GM12878 (cell line): ENCODE measurements around the gene MTCH2. TPM values are rescaled to one million over a fixed set of nuclear protein-coding genes. Genes with fewer than 3 reads are reported as not detected.

Experiments used
- ATAC-seq: fragments of 200-7000 bp; cut with Tn5 transposase; 3 replicates; pipeline ENCODE4 v1.9.1; 2020; ENCODE audit warnings: mild to moderate bottlenecking, moderate library complexity
- Bru-seq: library from RNA; stranded (reverse); fragments of 400-500 nt; gene quantifications from one replicate; lab custom pipeline; 2021; lab: Mats Ljungman, UMichigan
- BruChase-seq, 2 experiments: library from RNA; stranded (reverse); fragments of 400-500 nt; gene quantifications; one replicate each; lab custom pipeline; 2021; lab: Mats Ljungman, UMichigan
- BruUV-seq: library from RNA; stranded (reverse); fragments of 400-500 nt; replicated peaks from 2 replicates; lab custom pipeline; 2021; lab: Mats Ljungman, UMichigan
- CTCF ChIA-PET: fragments of 300-600 bp; sonication (Branson Sonifier 250); formaldehyde crosslinking; extraction: SDS; loops from one replicate; lab custom pipeline; 2021; ENCODE audit warnings: inconsistent platforms; lab: Yijun Ruan, JAX
- POLR2A ChIA-PET: fragments of 350-600 bp; formaldehyde crosslinking; extraction: SDS; loops from one replicate; lab custom pipeline; 2021; ENCODE audit warnings: inconsistent platforms; lab: Charles Lee
- RAD21 ChIA-PET: fragments of 300-600 bp; sonication (Branson Sonifier 250); formaldehyde crosslinking; loops from one replicate; lab custom pipeline; 2023; ENCODE audit warnings: antibody characterized with exemption; ENCODE audit not compliant: unreplicated experiment; lab: Charles Lee
- SMC1A ChIA-PET: fragments of 300-600 bp; sonication (Branson Sonifier 250); formaldehyde crosslinking; loops from one replicate; lab custom pipeline; 2023; ENCODE audit not compliant: unreplicated experiment, uncharacterized antibody; lab: Charles Lee
- DNase-seq: peaks from one replicate; pipeline ENCODE4 v3.0.0-alpha.2; 2011; ENCODE audit warnings: low read depth, low spot score
- FAIRE-seq: peaks from 3 replicates; lab custom pipeline; 2011; peaks lifted over from hg19 to GRCh38; lab: Jason Lieb, UNC
- H2AFZ ChIP-seq: 2 replicates; pipeline ENCODE4 v1.6.0; 2011; ENCODE audit warnings: low read depth, low read length, control low read depth; ENCODE audit not compliant: control insufficient read depth
- H3K27ac ChIP-seq: 2 replicates; pipeline ENCODE4 v1.5.1; 2011; ENCODE audit warnings: control low read depth; ENCODE audit not compliant: control insufficient read depth, insufficient read depth
- H3K27me3 ChIP-seq, 2 experiments: replicated peaks in 1 of 2; 2 replicates each; pipeline versions ENCODE4 v1.6.0 to v1.6.1; 2011; ENCODE audit warnings: low read length in 1 of 2; ENCODE audit not compliant: control insufficient read depth in 2 of 2, insufficient read depth in 2 of 2
- H3K36me3 ChIP-seq, 2 experiments: 2 replicates each; pipeline ENCODE4 v1.5.1; 2011; ENCODE audit warnings: low read length in 1 of 2; ENCODE audit not compliant: control insufficient read depth in 2 of 2, insufficient read depth in 2 of 2
- H3K4me1 ChIP-seq: 2 replicates; pipeline ENCODE4 v1.6.1; 2011; ENCODE audit warnings: mild to moderate bottlenecking, low read length, moderate library complexity, mixed read lengths; ENCODE audit not compliant: control insufficient read depth, insufficient read depth
- H3K4me2 ChIP-seq: 2 replicates; pipeline ENCODE4 v1.6.0; 2011; ENCODE audit warnings: control low read depth; ENCODE audit not compliant: control insufficient read depth, insufficient read depth
- H3K4me3 ChIP-seq: fragments of 200-600 bp; sonication (generic); 2 replicates; pipeline ENCODE4 v1.5.1; 2016
- H3K79me2 ChIP-seq: 2 replicates; pipeline ENCODE4 v1.6.0; 2011; ENCODE audit warnings: low read length; ENCODE audit not compliant: control insufficient read depth, insufficient read depth
- H3K9ac ChIP-seq: 2 replicates; pipeline ENCODE4 v1.8.0; 2011; ENCODE audit warnings: low read length, control low read depth, mixed read lengths; ENCODE audit not compliant: control insufficient read depth, insufficient read depth
- H3K9me3 ChIP-seq: replicated peaks from 3 replicates; pipeline ENCODE4 v1.5.1; 2011; ENCODE audit warnings: mild to moderate bottlenecking, low read length; ENCODE audit not compliant: control insufficient read depth, insufficient read depth
- H4K20me1 ChIP-seq: 2 replicates; pipeline ENCODE4 v1.6.0; 2011; ENCODE audit not compliant: control insufficient read depth, insufficient read depth
- CEBPB ChIP-seq, 2 experiments: fragments of 150-350 bp in 1 of 2; IDR thresholded peaks; 2 replicates each; pipeline ENCODE4 v1.6.1; 2012 to 2014; ENCODE audit warnings: low read depth in 2 of 2, low read length in 2 of 2, borderline replicate concordance in 1 of 2, inconsistent platforms in 1 of 2
- GATAD2B ChIP-seq: fragments of 450-650 bp; conservative IDR thresholded peaks from 2 replicates; pipeline ENCODE4 v1.6.1; 2017; ENCODE audit warnings: low read depth, mild to moderate bottlenecking, moderate library complexity
- IRF4 ChIP-seq: IDR thresholded peaks from 2 replicates; pipeline ENCODE4 v1.6.1; 2011; ENCODE audit warnings: low read depth, low read length
- MTA2 ChIP-seq: fragments of 450-650 bp; IDR thresholded peaks from 2 replicates; pipeline ENCODE4 v1.6.1; 2016; ENCODE audit warnings: low read depth, mild to moderate bottlenecking, moderate library complexity
- TAF1 ChIP-seq: IDR thresholded peaks from 2 replicates; pipeline ENCODE4 v1.6.1; 2011; ENCODE audit warnings: mild to moderate bottlenecking, low read depth, low read length, borderline replicate concordance
- TBL1XR1 ChIP-seq: IDR thresholded peaks from 2 replicates; pipeline ENCODE4 v1.6.1; 2012; ENCODE audit warnings: low read depth, low read length, improper control_type of control experiment
- WRNIP1 ChIP-seq: IDR thresholded peaks from 2 replicates; pipeline ENCODE4 v1.6.1; 2011; ENCODE audit warnings: low read depth, low read length, improper control_type of control experiment, borderline replicate concordance
- YY1 ChIP-seq: IDR thresholded peaks from 2 replicates; pipeline ENCODE4 v1.6.1; 2011; ENCODE audit warnings: low read depth, mild to moderate bottlenecking, low read length
- WGBS: methylation state at CpG from one replicate; pipeline ENCODE4 v1.1.6; 2016; ENCODE audit warnings: low lambda C conversion rate; ENCODE audit not compliant: insufficient replicate concordance, insufficient coverage; ENCODE audit errors: missing lambda C conversion rate; 5-methylcytosine and 5-hydroxymethylcytosine counted together
- in situ Hi-C: fragments of 300-500 bp; cut with MboI; formaldehyde crosslinking; loops from 9 replicates; pipeline ENCODE4 v1.14.3; 2018; ENCODE audit warnings: mixed read lengths
- intact Hi-C: fragments of 100-400 bp; cut with micrococcal nuclease; formaldehyde crosslinking; loops from one replicate; pipeline ENCODE4 v1.14.2; 2022; ENCODE audit not compliant: unreplicated experiment
- long read RNA-seq, 2 experiments: library from polyadenylated mRNA; unstranded; transcript quantifications; one replicate each; pipeline ENCODE4 v2.0.0, GENCODE V29; 2019 to 2020
- polyA minus RNA-seq, 3 experiments: library from RNA; depleted of rRNA, polyadenylated mRNA; stranded (reverse); fragments of >200 nt; gene quantifications; 2 replicates each; pipeline ENCODE4 v1.2.3, GENCODE V29; 2011
- polyA plus RNA-seq, 11 experiments: library from polyadenylated mRNA; depleted of rRNA in 4 of 11; unstranded in 6 of 11; stranded (reverse) in 5 of 11; fragments of >200 nt; fragmentation: Nextera tagmentation in 4 of 11; fragmentation: Illumina TruSeq in 1 of 11; extraction: Ambion mirVana in 4 of 11; extraction: Trizol in 1 of 11; gene quantifications; 1 replicate in 1 of 11; 2 replicates in 10 of 11; pipeline versions ENCODE4 v1.2.1 to v1.2.3, GENCODE V29; 2011 to 2016; ENCODE audit warnings: inconsistent platforms in 2 of 11, missing spikeins in 2 of 11, low read depth in 1 of 11
- total RNA-seq, 4 experiments: library from RNA; depleted of rRNA in 3 of 4; stranded (reverse); fragments of >200 nt in 3 of 4; fragmentation: Illumina TruSeq in 1 of 4; extraction: Trizol in 1 of 4; gene quantifications; 2 replicates each; pipeline versions ENCODE4 v1.2.1 to v1.2.3, GENCODE V29; 2013 to 2021
- TF ChIP-seq, protein P1 (sequence below): fragments of 450-650 bp; IDR thresholded peaks from 2 replicates; pipeline ENCODE4 v1.6.1; 2017; ENCODE audit warnings: mild to moderate bottlenecking, moderate library complexity
- TF ChIP-seq, protein P2 (sequence below): fragments of 450-650 bp; IDR thresholded peaks from 2 replicates; pipeline ENCODE4 v1.6.1; 2018; ENCODE audit warnings: borderline replicate concordance, mild to moderate bottlenecking; ENCODE audit not compliant: partially characterized antibody

MTCH2 gene
- total RNA-seq (2013; cell fraction: nucleolus; rRNA removed), result 38.2 and 49.3 TPM in 2 replicates
- total RNA-seq (2014; rRNA removed) (82.9 and 107 TPM in 2 replicates), total RNA-seq (2014; rRNA removed; fragmentation: Illumina TruSeq; extraction: Trizol) (72.5 and 75.0 TPM in 2 replicates), total RNA-seq (2021) (135 and 147 TPM in 2 replicates), polyA plus RNA-seq (2011; rRNA removed) (89.0 and 152 TPM in 2 replicates), polyA plus RNA-seq (2014; fragmentation: Illumina TruSeq; extraction: Trizol) (80.7 and 98.3 TPM in 2 replicates), polyA plus RNA-seq (2014; fragmentation: Nextera tagmentation; extraction: Ambion mirVana) (100 to 1,000 TPM; 338 to 341 TPM), polyA plus RNA-seq (2014; rRNA removed) (71.7 and 72.4 TPM in 2 replicates), polyA plus RNA-seq (2016; fragmentation: Nextera tagmentation; extraction: Ambion mirVana) (100 to 1,000 TPM; 310 to 319 TPM), polyA minus RNA-seq (2011; rRNA and poly(A)+ RNA removed) (80.3 and 102 TPM in 2 replicates), Bru-seq, nascent RNA (percentile 77 among the genes with signal in this experiment), BruChase-seq, experiment 1, labeled RNA remaining after a 6-hour chase (percentile 82 among the genes with signal in this experiment), BruChase-seq, experiment 2, labeled RNA remaining after a 2-hour chase (percentile 77 among the genes with signal in this experiment)
- polyA plus RNA-seq (2011; ENCODE audit: low read depth), result 41.7 TPM
- polyA plus RNA-seq (2011; cell fraction: cytosol; rRNA removed), result 120 and 141 TPM in 2 replicates
- polyA plus RNA-seq (2011; cell fraction: nucleus; rRNA removed), result 94.7 and 112 TPM in 2 replicates
- polyA plus RNA-seq (2012), result 77.8 and 83.7 TPM in 2 replicates
- polyA minus RNA-seq (2011; cell fraction: cytosol; rRNA and poly(A)+ RNA removed), result 28.2 and 33.3 TPM in 2 replicates
- polyA minus RNA-seq (2011; cell fraction: nucleus; rRNA and poly(A)+ RNA removed), result 18.7 and 25.0 TPM in 2 replicates
- long read RNA-seq, experiment 1, transcript MTCH2-201 (13 exons, 2,587 nt), result major isoform, 125 of 159 reads
- long read RNA-seq, experiment 1, partial matches to known transcripts, result 1 of 159 reads
- long read RNA-seq, experiment 1, other reads (novel, unspliced or antisense), result 33 of 159 reads
- long read RNA-seq, experiment 2, transcript MTCH2-201 (13 exons, 2,587 nt), result major isoform, 742 of 960 reads
- long read RNA-seq, experiment 2, partial matches to known transcripts, result 13 of 960 reads
- long read RNA-seq, experiment 2, other reads (novel, unspliced or antisense), result 203 of 960 reads

DNA sequence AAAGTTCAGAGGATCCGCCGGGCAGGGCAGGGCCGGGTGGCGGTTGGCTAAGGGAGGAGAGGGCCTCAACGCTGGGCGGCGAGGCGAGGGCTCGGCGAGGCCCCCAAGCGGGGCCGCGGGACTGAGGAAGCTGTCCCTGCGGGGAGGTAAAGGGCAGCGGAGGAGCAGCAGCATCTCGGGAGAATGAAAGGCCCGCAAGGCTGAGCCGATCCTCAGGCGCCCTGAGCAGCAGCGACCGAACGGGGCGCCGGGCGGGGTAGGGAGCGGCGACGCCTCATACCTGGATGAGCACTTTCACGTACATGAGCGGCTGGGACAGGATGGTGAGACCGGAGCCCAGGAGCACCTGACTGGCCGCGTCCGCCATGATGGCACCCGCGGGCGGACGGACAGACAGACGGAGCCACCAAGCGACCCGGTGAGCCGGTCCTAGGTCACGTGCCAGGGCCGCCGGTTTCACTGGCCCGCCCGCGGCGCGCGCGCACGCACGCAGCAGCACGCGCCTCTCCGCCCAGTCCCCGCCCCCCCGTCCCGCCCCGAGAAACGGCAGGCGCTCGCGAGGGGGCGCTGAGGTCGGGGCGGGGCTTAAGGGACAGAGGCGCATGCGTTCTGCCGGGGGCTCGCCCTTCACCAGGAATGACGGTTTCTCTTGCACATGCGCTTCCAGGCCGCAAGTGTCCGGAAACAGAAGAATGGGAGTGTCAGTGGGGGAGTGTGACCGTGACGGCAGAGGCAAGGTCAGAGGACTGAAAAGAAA is at the start of gene MTCH2:
Gene MTCH2, minus strand, starts transcription at position 461 of the 757 bp plus-strand sequence. Its CDS starts 94 bp downstream, at position 367.
- BruUV-seq, result no TSS peak
- peak; percentile 95 for FAIRE-seq
- TF ChIP-seq TAF1, result peak; percentile 90
- no peak for TF ChIP-seq MTA2
- TF ChIP-seq YY1, result peak; percentile 96
- TF ChIP-seq IRF4, result no peak
- no peak for TF ChIP-seq TBL1XR1
- TF ChIP-seq, protein P1, sequence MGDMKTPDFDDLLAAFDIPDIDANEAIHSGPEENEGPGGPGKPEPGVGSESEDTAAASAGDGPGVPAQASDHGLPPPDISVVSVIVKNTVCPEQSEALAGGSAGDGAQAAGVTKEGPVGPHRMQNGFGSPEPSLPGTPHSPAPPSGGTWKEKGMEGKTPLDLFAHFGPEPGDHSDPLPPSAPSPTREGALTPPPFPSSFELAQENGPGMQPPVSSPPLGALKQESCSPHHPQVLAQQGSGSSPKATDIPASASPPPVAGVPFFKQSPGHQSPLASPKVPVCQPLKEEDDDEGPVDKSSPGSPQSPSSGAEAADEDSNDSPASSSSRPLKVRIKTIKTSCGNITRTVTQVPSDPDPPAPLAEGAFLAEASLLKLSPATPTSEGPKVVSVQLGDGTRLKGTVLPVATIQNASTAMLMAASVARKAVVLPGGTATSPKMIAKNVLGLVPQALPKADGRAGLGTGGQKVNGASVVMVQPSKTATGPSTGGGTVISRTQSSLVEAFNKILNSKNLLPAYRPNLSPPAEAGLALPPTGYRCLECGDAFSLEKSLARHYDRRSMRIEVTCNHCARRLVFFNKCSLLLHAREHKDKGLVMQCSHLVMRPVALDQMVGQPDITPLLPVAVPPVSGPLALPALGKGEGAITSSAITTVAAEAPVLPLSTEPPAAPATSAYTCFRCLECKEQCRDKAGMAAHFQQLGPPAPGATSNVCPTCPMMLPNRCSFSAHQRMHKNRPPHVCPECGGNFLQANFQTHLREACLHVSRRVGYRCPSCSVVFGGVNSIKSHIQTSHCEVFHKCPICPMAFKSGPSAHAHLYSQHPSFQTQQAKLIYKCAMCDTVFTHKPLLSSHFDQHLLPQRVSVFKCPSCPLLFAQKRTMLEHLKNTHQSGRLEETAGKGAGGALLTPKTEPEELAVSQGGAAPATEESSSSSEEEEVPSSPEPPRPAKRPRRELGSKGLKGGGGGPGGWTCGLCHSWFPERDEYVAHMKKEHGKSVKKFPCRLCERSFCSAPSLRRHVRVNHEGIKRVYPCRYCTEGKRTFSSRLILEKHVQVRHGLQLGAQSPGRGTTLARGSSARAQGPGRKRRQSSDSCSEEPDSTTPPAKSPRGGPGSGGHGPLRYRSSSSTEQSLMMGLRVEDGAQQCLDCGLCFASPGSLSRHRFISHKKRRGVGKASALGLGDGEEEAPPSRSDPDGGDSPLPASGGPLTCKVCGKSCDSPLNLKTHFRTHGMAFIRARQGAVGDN, result peak; percentile 79
- TF ChIP-seq GATAD2B, result peak; percentile 93
- TF ChIP-seq WRNIP1, result no peak
- TF ChIP-seq CEBPB (IDR thresholded peaks at IDR 0.05; ENCODE audit: borderline replicate concordance in 1 of 2, low read depth in 2 of 2, low read length in 2 of 2), result no peak
- TF ChIP-seq, protein P2, sequence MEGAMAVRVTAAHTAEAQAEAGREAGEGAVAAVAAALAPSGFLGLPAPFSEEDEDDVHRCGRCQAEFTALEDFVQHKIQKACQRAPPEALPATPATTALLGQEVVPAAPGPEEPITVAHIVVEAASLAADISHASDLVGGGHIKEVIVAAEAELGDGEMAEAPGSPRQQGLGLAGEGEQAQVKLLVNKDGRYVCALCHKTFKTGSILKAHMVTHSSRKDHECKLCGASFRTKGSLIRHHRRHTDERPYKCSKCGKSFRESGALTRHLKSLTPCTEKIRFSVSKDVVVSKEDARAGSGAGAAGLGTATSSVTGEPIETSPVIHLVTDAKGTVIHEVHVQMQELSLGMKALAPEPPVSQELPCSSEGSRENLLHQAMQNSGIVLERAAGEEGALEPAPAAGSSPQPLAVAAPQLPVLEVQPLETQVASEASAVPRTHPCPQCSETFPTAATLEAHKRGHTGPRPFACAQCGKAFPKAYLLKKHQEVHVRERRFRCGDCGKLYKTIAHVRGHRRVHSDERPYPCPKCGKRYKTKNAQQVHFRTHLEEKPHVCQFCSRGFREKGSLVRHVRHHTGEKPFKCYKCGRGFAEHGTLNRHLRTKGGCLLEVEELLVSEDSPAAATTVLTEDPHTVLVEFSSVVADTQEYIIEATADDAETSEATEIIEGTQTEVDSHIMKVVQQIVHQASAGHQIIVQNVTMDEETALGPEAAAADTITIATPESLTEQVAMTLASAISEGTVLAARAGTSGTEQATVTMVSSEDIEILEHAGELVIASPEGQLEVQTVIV, result no peak

More for the DNA sequence above, at the start of gene MTCH2:
- H4K20me1 ChIP-seq, result no peaks in the 10 kb centered on the region
- intact Hi-C loops, result loop anchor here (2.0 to 5.0 kb wide), 2 partner anchors 73 to 210 kb away; partner anchors contain the start of gene AGBL2
- H3K36me3 ChIP-seq, result no peaks in the 10 kb centered on the region; a peak in 1 of 4 replicates
- ATAC-seq (peak; percentile 96), DNase-seq (peak; percentile 92)
- CTCF ChIA-PET, result no interaction called here
- SMC1A ChIA-PET, result interaction anchor here (1.0 to 1.5 kb wide), 3 partner anchors 73 to 74 kb away, joined by 3 to 8 read pairs (median 3); partner anchors contain the start of gene AGBL2
- WGBS, result under 1% methylated on average over 66 of the region's 78 CpGs
- H3K4me2 ChIP-seq, result peak within 1 kb of the TSS; percentile 11
- peak within 1 kb of the TSS; percentile 95 for H2AFZ ChIP-seq
- peak within 1 kb of the TSS; percentile 81 for H3K4me3 ChIP-seq
- peak within 1 kb of the TSS; percentile 95 for H3K9ac ChIP-seq
- in situ Hi-C loops, result no loop called here
- H3K27me3 ChIP-seq, result no peaks in the 10 kb centered on the region
- H3K9me3 ChIP-seq, result no peaks in the 10 kb centered on the region
- peaks cover 27% of the 10 kb centered on the region for H3K79me2 ChIP-seq
- POLR2A ChIA-PET, result interaction anchor here (1.2 kb wide), 1 partner anchor 109 kb away, joined by 3 read pairs; no protein-coding TSS in a partner anchor
- peak within 1 kb of the TSS; percentile 90 for H3K27ac ChIP-seq
- RAD21 ChIA-PET, result interaction anchor here (1.7 kb wide), 1 partner anchor 72 kb away, joined by 3 read pairs; no protein-coding TSS in a partner anchor
- H3K4me1 ChIP-seq, result peaks cover 7% of the 10 kb centered on the region
